DMS153 treated with DMSO at 0.1 percent for 48 hours (cell line): ENCODE data around the gene C2orf68.
"Not testable (repeated sequence)": the region's sequence is repeated elsewhere in the genome, so short reads cannot be mapped to it uniquely, and the experiment has no call there.

Source experiments
- DNase-seq: peaks from one replicate; lab custom pipeline; 2025; ENCODE audit not compliant: unreplicated experiment; lab: John Stamatoyannopoulos, UW

C2orf68 gene

GRCh38 chr2:85600235-85600575 lies 11.7 kb downstream of the C2orf68 start:
- no peak for DNase-seq

DNA sequence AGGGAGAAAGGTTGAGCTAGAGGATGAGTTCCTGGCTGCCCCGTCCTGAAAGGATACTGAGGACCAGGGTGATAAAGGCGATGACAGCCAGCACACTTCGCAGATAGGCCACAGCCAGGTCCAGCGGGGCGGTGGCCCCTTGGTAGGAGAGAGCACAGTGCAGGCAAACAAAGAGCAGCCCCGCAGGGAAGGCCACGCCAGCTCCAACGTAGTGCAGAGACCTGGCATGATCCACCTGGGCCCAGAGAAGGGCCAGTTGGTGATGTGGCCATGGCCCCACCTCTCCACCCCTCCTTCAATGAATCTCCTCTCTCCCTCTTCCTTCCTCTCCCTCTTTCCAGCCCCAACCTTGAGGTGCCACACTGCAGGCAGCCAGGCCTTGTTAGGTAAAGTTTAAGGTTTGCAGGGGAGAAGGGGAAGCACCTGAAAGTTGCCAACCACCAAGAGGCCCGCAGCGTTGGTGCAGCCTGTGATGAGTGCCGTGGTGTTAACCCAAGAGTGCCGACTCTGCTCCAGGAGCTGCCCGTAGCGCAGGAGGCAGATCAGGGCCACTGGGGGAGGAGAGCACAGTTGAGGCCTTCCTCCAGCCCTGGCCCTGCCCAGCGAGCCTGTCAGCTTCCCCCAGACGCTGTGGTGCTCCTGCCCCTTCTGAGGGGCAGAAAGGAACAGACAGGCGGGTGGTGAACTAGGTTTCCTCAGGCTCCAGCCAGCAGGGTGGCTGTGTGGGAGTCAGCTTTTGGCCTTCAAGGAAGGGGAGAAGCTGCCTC lies 12.2 kb downstream of the C2orf68 start:
- DNase-seq, result no peak

DNA sequence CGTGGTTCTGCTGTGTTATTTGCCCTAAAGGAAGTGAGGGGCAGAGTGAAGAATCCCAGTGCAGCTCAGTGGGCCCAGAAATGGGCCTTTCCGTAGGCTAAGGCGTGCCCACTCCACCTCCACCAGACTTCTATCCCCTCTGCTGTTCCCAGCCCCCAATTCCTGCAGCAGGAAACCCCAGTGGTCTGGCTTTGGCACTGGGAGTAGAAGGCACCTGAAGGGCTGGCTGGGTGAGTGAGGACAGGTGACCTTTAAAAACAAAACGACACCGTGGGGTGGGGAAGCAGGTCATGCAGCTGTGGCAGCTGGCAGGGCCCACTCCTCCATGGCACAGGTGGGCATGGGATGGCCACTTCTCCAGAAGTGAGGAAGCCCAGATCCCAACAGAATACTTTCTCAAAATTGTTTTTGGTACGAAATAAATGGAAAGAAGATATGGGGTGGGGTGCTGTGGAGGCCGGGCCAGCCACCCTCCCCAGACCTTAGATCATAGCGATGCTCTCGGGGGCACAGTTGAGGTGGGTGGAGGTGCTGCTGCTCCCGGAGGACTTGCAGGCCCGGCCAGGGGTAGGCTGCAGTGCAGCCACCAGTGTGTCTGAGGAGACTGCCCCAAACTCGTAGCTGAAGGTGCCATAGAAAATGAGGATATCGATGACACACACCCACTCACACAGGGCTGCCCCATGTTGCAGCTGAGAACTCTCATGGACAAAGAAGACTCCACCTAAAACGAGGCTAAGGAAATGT lies 13.1 kb downstream of the C2orf68 start:
- DNase-seq, result no peak

- no peak for DNase-seq
These were observed 14.6 kb downstream of the C2orf68 start for GRCh38 chr2:85597241-85597640.

GRCh38 chr2:85596486-85597143 lies 15.3 kb downstream of the C2orf68 start:
- no peak for DNase-seq

DNA sequence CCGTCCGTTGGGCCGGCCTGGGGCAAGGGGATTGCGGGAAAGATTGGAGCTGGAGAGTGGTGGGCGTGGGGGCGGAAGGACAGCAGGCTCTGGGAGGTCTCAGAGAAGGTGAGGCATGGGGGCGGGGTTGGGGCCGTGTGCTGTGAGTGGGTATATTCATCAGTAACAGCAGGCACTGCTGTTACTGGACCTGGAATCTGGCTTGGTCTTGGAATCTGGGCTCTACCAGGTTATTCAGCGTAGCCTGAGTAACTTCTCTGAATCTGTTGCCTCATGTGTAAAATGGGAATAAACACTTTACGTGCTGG lies 15.9 kb downstream of the C2orf68 start:
- DNase-seq, result no peak

GRCh38 chr2:85595301-85596025 lies 16.4 kb downstream of the C2orf68 start, which contains the start of gene RNF181:
TSS of gene RNF181 (plus strand) at chr2:85595745. CDS start at chr2:85595764, 19 bp downstream.
- peak; percentile 88 for DNase-seq

GRCh38 chr2:85594715-85595300 lies 17.1 kb downstream of the C2orf68 start:
- DNase-seq, result no peak

GRCh38 chr2:85593023-85593422 lies 18.8 kb downstream of the C2orf68 start:
- no peak for DNase-seq

GRCh38 chr2:85592299-85592698 lies 19.6 kb downstream of the C2orf68 start:
- not testable (repeated sequence) for DNase-seq

DNA sequence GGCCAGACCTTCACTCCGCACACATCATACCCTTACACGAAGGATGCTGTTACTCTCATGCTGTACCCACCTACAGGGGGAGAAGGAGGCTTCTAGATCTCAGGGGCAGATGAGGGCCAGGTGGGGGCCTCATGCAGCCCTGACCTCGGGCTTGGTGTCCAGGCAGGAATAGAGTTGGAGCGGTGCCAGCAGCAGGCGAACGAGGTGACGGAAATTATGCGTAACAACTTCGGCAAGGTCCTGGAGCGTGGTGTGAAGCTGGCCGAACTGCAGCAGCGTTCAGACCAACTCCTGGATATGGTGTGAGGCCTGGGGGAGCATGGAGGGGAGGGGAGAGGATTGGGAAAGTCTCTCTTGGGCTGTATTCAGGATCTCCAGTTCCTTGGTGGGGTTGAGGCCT lies 20.3 kb downstream of the C2orf68 start:
- DNase-seq, result no peak

DNA sequence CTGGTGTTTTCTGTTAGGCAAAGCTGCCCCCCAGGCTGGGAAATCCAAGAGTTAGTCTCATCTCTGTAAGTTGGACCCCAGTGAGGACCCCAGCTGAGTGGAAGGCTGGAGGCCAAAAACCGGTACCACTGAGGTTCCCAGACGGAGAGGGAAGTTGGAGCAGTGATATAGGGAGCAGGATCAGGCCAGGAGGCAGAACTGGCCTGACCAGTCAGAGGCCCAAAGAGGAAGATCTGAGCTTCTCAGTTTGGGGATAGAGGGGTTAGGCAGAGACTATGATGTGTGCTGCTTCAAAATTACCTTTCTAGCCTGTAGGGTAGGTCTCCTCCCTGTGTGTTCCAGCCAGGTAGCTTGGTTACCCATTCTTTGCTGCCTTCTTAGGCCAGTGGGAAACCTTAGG lies 20.9 kb downstream of the C2orf68 start:
- DNase-seq, result no peak

- DNase-seq, result peak; percentile 11
These were observed 21.7 kb downstream of the C2orf68 start for GRCh38 chr2:85589982-85590791.

GRCh38 chr2:85589181-85589580 lies 22.7 kb downstream of the C2orf68 start:
- DNase-seq, result no peak

GRCh38 chr2:85588645-85589044 lies 23.2 kb downstream of the C2orf68 start:
- DNase-seq, result no peak

DNA sequence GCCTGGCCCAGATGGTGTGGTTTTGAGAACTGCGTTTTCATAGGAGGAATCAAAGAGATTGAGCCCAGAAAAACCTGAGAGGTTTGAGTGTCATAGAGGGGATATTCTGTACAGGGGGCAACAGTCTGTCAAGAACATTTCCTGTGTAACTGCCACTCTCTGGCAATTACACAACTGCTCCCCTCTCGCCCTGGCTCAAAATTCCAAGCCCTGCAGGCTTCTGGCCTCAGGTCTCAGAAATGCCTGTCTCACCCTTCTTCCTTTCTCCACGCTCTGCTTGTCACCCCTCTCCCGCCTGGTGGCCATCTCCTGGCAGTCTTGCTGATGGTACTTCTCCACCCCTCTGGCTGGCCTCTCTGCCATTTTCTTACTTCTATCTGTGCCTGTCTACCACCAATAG lies 23.6 kb downstream of the C2orf68 start:
- DNase-seq, result no peak

- DNase-seq, result no peak
These were observed 26.1 kb downstream of the C2orf68 start for GRCh38 chr2:85585781-85586105.

GRCh38 chr2:85584857-85585780 lies 26.7 kb downstream of the C2orf68 start:
- DNase-seq, result no peak

GRCh38 chr2:85584354-85584856 lies 27.5 kb downstream of the C2orf68 start, which contains the start of gene VAMP5:
TSS of gene VAMP5 (plus strand) at chr2:85584431. CDS start at chr2:85584491, 60 bp downstream.
- no peak for DNase-seq
